HG02973 (cell line): Measurements from ENCODE around the gene EEA1.
"Not testable (repeated sequence)": the region's sequence is repeated elsewhere in the genome, so short reads cannot be mapped to it uniquely, and the experiment has no call there.

ENCODE experiments used
- ATAC-seq: cut with Tn5 transposase; IDR thresholded peaks from one replicate; pipeline ENCODE4 v1.9.1; 2021; ENCODE audit warnings: moderate library complexity; ENCODE audit not compliant: unreplicated experiment

The EEA1 gene

GRCh38 chr12:92814584-92814983, 114.5 kb downstream of the EEA1 start:
- no peak for ATAC-seq

- ATAC-seq = no peak
Measured at GRCh38 chr12:92810370-92810769, 118.7 kb downstream of the EEA1 start.

GRCh38 chr12:92803903-92804302, 125.2 kb downstream of the EEA1 start:
- ATAC-seq = no peak

- no peak for ATAC-seq
Measured at GRCh38 chr12:92802906-92803305, 126.2 kb downstream of the EEA1 start.

- no peak for ATAC-seq
Measured at GRCh38 chr12:92796650-92797049, 132.4 kb downstream of the EEA1 start.

GRCh38 chr12:92794814-92795213, 134.3 kb downstream of the EEA1 start:
- no peak for ATAC-seq

DNA sequence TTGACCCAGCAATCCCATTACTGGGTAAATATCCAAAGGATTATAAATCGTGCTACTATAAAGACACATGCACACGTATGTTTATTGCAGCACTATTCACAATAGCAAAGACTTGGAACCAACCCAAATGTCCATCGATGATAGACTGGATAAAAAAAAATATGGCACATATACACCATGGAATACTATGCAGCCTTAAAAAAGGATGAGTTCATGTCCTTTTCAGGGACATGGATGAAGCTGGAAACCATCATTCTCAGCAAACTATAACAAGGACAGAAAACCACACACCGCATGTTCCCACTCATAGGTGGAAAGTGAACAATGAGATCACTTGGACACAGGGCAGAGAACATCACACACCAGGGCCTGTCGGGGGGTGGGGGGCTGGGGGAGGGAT, 134.7 kb downstream of the EEA1 start:
- ATAC-seq = not testable (repeated sequence)

- ATAC-seq = no peak
Measured at GRCh38 chr12:92786045-92786444, 143.1 kb downstream of the EEA1 start.

DNA sequence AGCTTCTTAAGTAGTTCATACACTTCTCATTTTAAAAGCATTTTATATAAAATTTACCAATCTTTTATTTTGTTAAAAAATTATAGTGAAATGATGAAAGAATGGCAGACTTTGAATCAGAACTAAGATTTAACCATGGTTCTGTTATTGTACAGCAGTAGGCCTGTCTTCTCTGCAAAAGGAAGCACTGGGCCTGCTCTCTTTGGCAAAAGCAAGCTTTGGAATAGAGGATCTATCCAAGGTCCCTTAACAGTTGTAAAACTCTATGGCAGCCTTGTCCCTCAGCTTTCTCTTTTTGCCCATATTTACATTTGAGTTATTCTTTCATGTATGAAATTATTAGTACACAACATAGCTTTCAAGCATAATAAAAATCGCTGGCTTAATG, 143.5 kb downstream of the EEA1 start:
- no peak for ATAC-seq

DNA sequence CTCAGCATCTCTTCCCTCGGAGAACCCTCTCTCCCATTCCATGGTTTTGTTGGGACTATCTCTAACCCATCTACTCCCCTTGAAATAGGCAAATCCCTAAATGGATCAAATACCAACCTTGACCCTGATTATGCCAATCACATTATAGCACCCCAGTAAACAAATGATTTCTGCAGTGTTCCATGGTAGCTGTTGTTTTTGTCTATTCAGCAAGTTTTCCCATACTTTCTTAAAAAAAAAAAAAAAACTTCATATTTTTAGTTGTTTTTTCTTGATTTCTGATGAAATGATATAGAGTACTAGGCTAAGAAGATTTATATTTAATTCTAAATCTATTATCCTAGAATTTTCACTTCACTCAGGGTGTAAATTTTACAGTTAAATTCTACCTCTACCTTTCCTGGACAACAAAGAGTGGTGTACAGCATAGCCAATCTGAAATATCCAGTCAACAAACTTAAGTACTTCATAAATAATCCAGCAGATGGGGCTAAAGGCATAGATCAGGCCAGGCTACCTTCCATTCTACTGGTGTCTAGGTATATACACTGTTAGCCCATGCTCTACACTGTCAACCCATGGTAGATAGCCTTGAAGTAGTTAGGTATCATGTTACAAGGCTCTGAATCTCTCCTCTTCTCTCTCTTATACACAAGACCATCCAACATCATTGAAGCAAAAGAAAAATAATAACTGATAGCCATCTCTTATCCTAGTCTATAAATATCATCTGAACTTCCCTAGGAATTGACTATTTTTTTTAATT, 144.1 kb downstream of the EEA1 start:
- ATAC-seq = peak; percentile 97

- ATAC-seq = no peak
Measured at GRCh38 chr12:92784356-92784755, 144.7 kb downstream of the EEA1 start.

DNA sequence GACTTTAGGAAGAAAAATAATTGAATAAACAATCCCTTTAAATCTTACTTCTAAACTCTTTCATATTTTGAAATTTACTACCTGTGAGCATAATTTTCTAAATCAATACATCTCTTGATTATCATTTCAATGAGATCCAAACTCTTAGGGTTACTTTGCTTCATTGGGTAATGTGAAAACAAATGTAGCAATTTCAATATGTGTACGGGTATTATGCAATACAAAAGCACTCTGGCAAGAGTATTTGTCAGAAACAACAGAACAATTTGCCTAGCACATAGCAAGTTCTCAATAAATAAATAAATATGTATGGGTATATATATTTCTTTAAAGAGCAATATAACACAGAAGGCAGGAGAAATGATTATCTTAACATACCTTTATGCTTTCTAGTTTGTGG, 149.2 kb downstream of the EEA1 start:
- ATAC-seq = no peak

DNA sequence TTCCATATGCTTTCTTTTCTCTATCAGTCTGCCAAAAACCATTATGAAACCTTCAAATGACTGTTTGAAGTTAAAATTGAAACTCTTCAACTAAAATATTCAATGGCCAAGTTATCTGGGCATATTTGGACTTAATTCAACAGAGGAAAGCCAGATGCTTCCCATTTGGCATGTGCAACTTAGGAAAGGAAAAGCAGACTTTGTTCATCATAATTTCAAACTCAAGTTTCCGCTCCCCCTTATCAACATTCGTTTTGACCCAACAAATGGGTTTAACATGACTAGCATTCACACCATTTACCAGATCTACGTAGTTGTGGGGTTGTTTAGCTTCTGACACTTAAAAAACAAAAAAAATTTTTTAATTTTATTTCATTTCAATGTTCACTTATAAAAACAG, 150.6 kb downstream of the EEA1 start:
- no peak for ATAC-seq

DNA sequence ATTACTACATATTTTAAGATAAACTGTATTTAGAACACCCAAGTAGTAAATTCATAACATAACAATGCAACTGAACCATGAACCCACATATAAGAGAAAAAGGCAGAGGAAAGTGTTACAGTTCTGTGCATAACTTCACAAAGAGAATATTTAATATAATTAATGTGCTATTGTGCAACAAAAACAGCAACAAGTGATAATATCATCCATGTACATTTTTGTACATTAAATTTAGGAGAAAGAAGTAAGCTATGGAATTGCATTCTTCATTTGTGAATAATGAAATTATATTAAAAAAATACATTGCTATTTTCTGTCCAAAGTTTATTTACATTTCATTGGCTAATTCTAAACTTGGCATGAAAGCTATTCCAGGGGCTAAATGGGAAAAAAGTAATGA, 153.7 kb downstream of the EEA1 start:
- no peak for ATAC-seq

DNA sequence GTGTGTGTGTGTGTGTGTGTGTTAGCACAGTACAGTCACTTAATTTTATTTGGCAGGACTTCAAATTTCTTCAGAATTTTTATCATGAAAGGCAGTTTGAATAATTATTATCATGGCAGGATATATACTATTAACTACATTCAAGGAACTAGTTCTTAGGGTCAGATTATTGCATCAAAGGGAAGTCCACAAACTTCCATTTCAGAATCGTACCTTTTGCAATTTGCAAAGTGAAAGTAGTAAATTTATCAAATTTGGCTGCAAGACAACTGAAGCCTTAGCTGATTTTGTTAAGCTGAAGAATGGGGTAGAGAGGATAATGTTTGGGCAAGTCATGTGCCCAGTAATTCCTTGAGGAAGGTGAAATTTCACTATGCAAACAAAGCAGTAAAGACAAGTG, 158.1 kb downstream of the EEA1 start:
- no peak for ATAC-seq

DNA sequence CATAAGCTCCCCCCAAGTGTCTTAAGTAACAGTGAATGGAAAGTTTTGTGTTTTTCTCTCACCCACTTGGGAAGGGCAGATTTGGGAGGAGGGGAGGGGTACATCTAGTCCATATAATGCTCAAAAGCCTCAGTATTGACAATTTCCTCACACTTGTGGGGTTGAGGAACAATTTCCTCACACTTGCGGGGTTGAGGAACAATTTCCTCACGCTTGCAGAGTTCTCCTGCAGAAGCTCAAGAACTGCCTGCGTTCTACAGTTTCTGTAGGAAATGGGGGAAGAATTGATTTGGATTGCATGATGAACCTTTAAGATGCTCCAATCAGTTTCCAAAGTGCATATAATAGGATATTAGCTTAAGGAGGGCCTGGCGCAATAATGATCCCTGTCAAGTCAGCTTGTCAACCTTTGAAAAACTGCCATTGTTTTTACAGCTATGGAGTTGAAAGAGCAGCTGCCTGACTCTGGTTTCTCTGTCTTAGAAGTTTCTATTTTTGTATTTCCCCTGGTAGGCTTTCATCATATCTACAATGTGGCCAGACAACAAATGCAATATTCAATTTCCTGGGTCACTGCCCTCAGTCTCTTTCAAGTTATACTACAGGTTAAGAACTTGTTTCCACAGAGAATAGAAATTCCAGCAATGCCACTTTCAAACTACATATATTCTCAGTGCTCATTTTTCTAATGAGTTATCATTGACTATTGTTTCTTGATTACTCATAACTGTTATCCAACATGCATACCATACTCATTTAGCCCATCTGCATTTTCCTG, 159.8 kb downstream of the EEA1 start:
- ATAC-seq = peak; percentile 60

- no peak for ATAC-seq
Measured at GRCh38 chr12:92765871-92766270, 163.2 kb downstream of the EEA1 start.

DNA sequence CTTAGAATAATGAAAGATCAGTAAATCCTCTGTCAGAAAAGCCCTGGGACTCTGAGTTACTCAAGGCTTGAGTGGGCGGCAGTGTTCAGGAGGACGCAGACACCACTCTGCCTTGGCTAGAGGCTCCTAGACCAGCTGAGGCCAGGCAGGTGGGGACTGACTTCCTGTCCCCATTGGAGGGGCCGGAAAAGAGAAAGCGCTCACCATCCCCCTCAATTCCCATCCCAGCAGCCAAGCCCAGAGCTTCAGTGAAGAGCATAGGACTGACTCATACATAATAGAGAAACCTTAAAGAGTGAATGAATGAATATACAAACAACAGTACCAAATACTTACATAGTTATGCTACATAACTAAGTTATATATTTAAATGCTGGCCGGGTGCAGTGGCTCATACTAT, 164.3 kb downstream of the EEA1 start:
- ATAC-seq = no peak

- no peak for ATAC-seq
Measured at GRCh38 chr12:92762773-92763172, 166.3 kb downstream of the EEA1 start.

DNA sequence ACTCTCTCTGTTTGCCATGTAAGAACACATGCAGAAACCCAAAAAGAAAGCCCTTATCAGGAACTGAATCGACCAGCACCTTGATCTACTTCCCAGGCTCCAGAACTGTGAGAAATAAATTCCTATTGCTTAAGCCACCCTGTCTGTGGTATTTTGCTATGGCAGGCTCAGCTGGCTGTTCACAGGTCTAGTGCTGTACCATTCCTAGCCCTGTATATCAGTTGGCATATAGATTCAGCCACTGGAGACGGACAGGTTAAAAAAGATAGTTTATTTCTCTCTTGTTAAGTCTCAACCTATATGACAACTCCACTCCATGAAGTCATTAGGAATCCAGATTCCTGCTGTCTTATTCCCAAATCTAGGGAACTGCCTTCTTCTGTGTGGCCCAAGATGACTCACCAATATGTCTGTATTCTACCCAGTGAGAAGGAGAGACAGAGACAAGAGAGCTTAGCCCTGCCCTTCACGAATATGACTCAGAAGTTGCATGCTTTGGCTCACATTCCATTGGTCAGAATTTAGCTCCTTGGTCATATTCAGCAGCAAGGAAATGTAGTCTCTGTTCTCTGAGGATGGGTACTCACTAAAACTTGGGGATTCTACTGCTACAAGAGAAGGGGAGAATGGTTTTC, 169.3 kb downstream of the EEA1 start:
- no peak for ATAC-seq

DNA sequence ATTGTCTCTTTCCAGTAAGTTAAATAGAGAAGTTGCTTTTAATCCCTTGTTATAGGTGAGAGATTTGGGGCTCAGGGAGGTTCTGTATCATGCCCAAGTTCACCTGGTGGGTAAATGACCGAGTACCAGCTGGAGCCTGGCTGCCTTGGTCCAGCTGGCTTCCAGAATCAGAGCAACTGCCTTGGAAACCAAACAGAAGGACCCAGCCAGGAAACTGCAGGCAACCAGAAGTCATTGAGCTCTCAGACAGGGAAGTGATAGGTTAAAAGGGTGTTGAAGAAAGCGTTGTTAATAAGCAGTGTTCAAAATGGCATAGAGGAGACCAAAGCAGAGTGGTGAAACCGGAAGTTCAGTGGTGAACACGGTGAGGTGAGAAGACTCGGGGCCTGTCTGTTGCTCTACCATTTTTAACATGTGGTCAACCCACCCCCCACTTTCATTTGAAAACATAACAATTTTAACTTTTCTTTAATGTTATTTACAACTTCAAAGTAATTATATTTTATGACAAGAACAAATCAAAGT, 171.4 kb downstream of the EEA1 start:
- ATAC-seq = no peak
